Measurements from ENCODE around the gene CLIC4. TPM values are rescaled to one million over a fixed set of nuclear protein-coding genes. Genes with fewer than 3 reads are reported as not detected.

CLIC4 gene
- total and polyA plus RNA-seq, 4 donors = 15.0 to 40.7 (median 28.4) TPM

DNA sequence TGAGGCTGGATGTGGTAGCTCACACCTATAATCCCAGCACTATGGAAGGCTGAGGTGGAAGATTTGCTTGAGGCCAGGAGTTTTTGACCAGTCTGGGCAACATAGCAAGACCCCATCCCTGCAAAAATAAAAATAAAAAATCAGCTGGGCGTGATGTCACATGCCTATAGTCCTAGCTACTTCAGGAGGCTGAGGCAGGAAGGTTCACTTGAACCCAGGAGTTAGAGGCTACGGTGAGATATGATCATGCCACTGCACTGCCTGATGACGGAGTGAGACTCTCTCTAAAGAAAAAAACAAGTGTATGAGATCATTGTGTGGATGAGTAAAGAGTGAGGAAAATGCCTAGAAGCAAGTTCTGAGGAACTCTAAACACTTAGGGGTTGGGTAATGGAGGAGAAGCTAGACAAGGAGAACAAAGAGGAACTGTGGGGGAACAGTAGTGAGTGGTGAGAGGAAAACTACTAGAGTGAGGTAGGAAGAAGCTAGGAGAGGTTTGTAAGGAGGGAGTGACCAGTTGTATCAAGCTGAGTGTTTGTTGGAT lies 17.0 kb downstream of the CLIC4 start:
- TF ChIP-seq HNF4G (IDR thresholded peaks at IDR 0.05) (no peak), TAF1 (conservative IDR thresholded peaks at IDR 0.05) (no peak), NR2F2 (IDR thresholded peaks at IDR 0.05) (no peak), HNF4A (conservative IDR thresholded peaks at IDR 0.05) (no peak), SP1 (IDR thresholded peaks at IDR 0.05) (no peak), JUND (IDR thresholded peaks at IDR 0.05) (no peak), RAD21 (IDR thresholded peaks at IDR 0.05) (no peak), FOXA2 (IDR thresholded peaks at IDR 0.05) (no peak), YY1 (IDR thresholded peaks at IDR 0.05) (no peak)
- TF ChIP-seq, protein P1, sequence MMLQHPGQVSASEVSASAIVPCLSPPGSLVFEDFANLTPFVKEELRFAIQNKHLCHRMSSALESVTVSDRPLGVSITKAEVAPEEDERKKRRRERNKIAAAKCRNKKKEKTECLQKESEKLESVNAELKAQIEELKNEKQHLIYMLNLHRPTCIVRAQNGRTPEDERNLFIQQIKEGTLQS (IDR thresholded peaks at IDR 0.05) = no peak
- TF ChIP-seq, protein P2, sequence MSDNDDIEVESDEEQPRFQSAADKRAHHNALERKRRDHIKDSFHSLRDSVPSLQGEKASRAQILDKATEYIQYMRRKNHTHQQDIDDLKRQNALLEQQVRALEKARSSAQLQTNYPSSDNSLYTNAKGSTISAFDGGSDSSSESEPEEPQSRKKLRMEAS (IDR thresholded peaks at IDR 0.05) = no peak
- TF ChIP-seq, protein P3, sequence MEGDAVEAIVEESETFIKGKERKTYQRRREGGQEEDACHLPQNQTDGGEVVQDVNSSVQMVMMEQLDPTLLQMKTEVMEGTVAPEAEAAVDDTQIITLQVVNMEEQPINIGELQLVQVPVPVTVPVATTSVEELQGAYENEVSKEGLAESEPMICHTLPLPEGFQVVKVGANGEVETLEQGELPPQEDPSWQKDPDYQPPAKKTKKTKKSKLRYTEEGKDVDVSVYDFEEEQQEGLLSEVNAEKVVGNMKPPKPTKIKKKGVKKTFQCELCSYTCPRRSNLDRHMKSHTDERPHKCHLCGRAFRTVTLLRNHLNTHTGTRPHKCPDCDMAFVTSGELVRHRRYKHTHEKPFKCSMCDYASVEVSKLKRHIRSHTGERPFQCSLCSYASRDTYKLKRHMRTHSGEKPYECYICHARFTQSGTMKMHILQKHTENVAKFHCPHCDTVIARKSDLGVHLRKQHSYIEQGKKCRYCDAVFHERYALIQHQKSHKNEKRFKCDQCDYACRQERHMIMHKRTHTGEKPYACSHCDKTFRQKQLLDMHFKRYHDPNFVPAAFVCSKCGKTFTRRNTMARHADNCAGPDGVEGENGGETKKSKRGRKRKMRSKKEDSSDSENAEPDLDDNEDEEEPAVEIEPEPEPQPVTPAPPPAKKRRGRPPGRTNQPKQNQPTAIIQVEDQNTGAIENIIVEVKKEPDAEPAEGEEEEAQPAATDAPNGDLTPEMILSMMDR (IDR thresholded peaks at IDR 0.05; ENCODE audit: low read depth, low read length, missing input control) = no peak
- no peaks in the 10 kb centered on the region for H3K36me3 ChIP-seq (ENCODE audit: control insufficient read depth in 4 of 4, insufficient read depth in 3 of 4, low read depth in 1 of 4, low read length in 3 of 4)
- H3K4me1 ChIP-seq (ENCODE audit: control insufficient read depth in 4 of 4, insufficient read depth in 4 of 4, low read length in 3 of 4) = peaks cover 6 to 46% (median 17%) of the 10 kb centered on the region in 4 donors
- no peak overlapping the region for H3K4me3 ChIP-seq (ENCODE audit: low read depth in 1 of 3, low read length in 3 of 3)
- no peak for DNase-seq (ENCODE audit: low spot score)
- H3K27ac ChIP-seq (ENCODE audit: low read depth in 1 of 2, low read length in 2 of 2) = no peak overlapping the region
- no peak overlapping the region for H3K9ac ChIP-seq (ENCODE audit: low read depth in 1 of 2, low read length in 2 of 2)
- H3K9me3 ChIP-seq (ENCODE audit: control insufficient read depth in 4 of 4, low read length in 3 of 4) = no peaks in the 10 kb centered on the region
- no peaks in the 10 kb centered on the region for H3K27me3 ChIP-seq (ENCODE audit: control insufficient read depth in 4 of 4, insufficient read depth in 4 of 4, low read length in 3 of 4)
- WGBS = 90% methylated on average over 3 of the region's 3 CpGs

DNA sequence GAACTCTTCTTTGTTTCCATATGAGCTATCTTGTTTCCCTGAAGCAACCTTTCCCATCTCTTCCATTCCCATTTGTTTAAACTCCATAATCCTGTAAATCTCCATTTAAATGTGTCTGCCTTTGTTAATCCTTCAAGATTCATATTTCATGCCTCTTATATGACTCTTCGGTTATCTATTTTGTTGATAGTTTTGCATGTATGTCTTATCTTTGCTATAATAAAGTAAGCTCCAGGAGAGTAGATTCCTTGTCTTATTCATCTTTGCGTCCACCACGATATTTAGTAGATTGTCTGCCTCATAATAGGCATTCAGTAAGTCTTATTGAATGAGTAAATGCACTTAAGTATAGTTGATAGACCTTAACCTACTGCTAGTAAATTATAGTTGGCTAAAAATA lies 18.4 kb downstream of the CLIC4 start:
- Histone ChIP-seq H3K9me3 (ENCODE audit: control insufficient read depth in 4 of 4, low read length in 3 of 4) (no peaks in the 10 kb centered on the region), H3K4me1 (ENCODE audit: control insufficient read depth in 4 of 4, insufficient read depth in 4 of 4, low read length in 3 of 4) (peaks cover 9 to 58% (median 25%) of the 10 kb centered on the region in 4 donors), H3K4me3 (ENCODE audit: low read depth in 1 of 3, low read length in 3 of 3) (no peak overlapping the region), H3K27ac (ENCODE audit: low read depth in 1 of 2, low read length in 2 of 2) (no peak overlapping the region), H3K36me3 (ENCODE audit: control insufficient read depth in 4 of 4, insufficient read depth in 3 of 4, low read depth in 1 of 4, low read length in 3 of 4) (no peaks in the 10 kb centered on the region), H3K9ac (ENCODE audit: low read depth in 1 of 2, low read length in 2 of 2) (no peak overlapping the region), H3K27me3 (ENCODE audit: control insufficient read depth in 4 of 4, insufficient read depth in 4 of 4, low read length in 3 of 4) (no peaks in the 10 kb centered on the region)
- TF ChIP-seq, protein P1 (IDR thresholded peaks at IDR 0.05) = no peak
- TF ChIP-seq YY1 (IDR thresholded peaks at IDR 0.05) = no peak
- TF ChIP-seq, protein P3 (IDR thresholded peaks at IDR 0.05; ENCODE audit: low read depth, low read length, missing input control) = no peak
- TF ChIP-seq, protein P2 (IDR thresholded peaks at IDR 0.05) = no peak
- TF ChIP-seq NR2F2 (IDR thresholded peaks at IDR 0.05) = no peak
- TF ChIP-seq FOXA2 (IDR thresholded peaks at IDR 0.05) = no peak
- no peak for TF ChIP-seq RAD21 (IDR thresholded peaks at IDR 0.05)
- TF ChIP-seq HNF4G (IDR thresholded peaks at IDR 0.05) = no peak
- TF ChIP-seq JUND (IDR thresholded peaks at IDR 0.05) = no peak
- no peak for TF ChIP-seq GABPA (IDR thresholded peaks at IDR 0.05 in 1 of 2, conservative IDR thresholded peaks at IDR 0.05 in 1 of 2)
- TF ChIP-seq HNF4A (conservative IDR thresholded peaks at IDR 0.05) = no peak
- TF ChIP-seq, protein P4, sequence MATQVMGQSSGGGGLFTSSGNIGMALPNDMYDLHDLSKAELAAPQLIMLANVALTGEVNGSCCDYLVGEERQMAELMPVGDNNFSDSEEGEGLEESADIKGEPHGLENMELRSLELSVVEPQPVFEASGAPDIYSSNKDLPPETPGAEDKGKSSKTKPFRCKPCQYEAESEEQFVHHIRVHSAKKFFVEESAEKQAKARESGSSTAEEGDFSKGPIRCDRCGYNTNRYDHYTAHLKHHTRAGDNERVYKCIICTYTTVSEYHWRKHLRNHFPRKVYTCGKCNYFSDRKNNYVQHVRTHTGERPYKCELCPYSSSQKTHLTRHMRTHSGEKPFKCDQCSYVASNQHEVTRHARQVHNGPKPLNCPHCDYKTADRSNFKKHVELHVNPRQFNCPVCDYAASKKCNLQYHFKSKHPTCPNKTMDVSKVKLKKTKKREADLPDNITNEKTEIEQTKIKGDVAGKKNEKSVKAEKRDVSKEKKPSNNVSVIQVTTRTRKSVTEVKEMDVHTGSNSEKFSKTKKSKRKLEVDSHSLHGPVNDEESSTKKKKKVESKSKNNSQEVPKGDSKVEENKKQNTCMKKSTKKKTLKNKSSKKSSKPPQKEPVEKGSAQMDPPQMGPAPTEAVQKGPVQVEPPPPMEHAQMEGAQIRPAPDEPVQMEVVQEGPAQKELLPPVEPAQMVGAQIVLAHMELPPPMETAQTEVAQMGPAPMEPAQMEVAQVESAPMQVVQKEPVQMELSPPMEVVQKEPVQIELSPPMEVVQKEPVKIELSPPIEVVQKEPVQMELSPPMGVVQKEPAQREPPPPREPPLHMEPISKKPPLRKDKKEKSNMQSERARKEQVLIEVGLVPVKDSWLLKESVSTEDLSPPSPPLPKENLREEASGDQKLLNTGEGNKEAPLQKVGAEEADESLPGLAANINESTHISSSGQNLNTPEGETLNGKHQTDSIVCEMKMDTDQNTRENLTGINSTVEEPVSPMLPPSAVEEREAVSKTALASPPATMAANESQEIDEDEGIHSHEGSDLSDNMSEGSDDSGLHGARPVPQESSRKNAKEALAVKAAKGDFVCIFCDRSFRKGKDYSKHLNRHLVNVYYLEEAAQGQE (IDR thresholded peaks at IDR 0.05) = no peak
- TF ChIP-seq, protein P5, sequence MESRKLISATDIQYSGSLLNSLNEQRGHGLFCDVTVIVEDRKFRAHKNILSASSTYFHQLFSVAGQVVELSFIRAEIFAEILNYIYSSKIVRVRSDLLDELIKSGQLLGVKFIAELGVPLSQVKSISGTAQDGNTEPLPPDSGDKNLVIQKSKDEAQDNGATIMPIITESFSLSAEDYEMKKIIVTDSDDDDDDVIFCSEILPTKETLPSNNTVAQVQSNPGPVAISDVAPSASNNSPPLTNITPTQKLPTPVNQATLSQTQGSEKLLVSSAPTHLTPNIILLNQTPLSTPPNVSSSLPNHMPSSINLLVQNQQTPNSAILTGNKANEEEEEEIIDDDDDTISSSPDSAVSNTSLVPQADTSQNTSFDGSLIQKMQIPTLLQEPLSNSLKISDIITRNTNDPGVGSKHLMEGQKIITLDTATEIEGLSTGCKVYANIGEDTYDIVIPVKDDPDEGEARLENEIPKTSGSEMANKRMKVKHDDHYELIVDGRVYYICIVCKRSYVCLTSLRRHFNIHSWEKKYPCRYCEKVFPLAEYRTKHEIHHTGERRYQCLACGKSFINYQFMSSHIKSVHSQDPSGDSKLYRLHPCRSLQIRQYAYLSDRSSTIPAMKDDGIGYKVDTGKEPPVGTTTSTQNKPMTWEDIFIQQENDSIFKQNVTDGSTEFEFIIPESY (IDR thresholded peaks at IDR 0.05) = no peak
- 94% methylated on average over 3 of the region's 3 CpGs for WGBS
- no peak for DNase-seq (ENCODE audit: low spot score)
